ENCODE measurements around the gene DDX1. TPM values are rescaled to one million over a fixed set of nuclear protein-coding genes. Genes with fewer than 3 reads are reported as not detected.
"Not testable (repeated sequence)": the region's sequence is repeated elsewhere in the genome, so short reads cannot be mapped to it uniquely, and the experiment has no call there.

The DDX1 gene
- total RNA-seq, 2 experiments from 2014 or later, result 136 to 137 TPM

- Mint-ChIP-seq H3K9me3 (no peaks in the 10 kb centered on the region), H3K4me3 (no peak overlapping the region), H3K4me1 (no peaks in the 10 kb centered on the region), H3K27ac (no peak overlapping the region), H3K36me3 (peaks cover 14% of the 10 kb centered on the region), H3K27me3 (no peaks in the 10 kb centered on the region)
- no peak for DNase-seq
These were observed 23.7 kb downstream of the DDX1 start for GRCh38 chr2:15615301-15615920.

GRCh38 chr2:15616429-15616828 lies 24.8 kb downstream of the DDX1 start:
- Mint-ChIP-seq H3K9me3 (no peaks in the 10 kb centered on the region), H3K36me3 (peaks cover 14% of the 10 kb centered on the region), H3K27me3 (no peaks in the 10 kb centered on the region), H3K27ac (no peak overlapping the region), H3K4me3 (no peak overlapping the region), H3K4me1 (no peaks in the 10 kb centered on the region)
- no peak for DNase-seq

- no peaks in the 10 kb centered on the region for H3K9me3 Mint-ChIP-seq
- H3K4me3 Mint-ChIP-seq, result no peak overlapping the region
- H3K4me1 Mint-ChIP-seq, result no peaks in the 10 kb centered on the region
- DNase-seq, result no peak
- no peaks in the 10 kb centered on the region for H3K27me3 Mint-ChIP-seq
- H3K27ac Mint-ChIP-seq, result no peak overlapping the region
- H3K36me3 Mint-ChIP-seq, result peaks cover 16% of the 10 kb centered on the region
These were observed 25.4 kb downstream of the DDX1 start for GRCh38 chr2:15616850-15617777.

- DNase-seq, result no peak
- H3K27ac Mint-ChIP-seq, result no peak overlapping the region
- H3K4me3 Mint-ChIP-seq, result no peak overlapping the region
- H3K27me3 Mint-ChIP-seq, result no peaks in the 10 kb centered on the region
- no peaks in the 10 kb centered on the region for H3K9me3 Mint-ChIP-seq
- no peaks in the 10 kb centered on the region for H3K4me1 Mint-ChIP-seq
- peaks cover 19% of the 10 kb centered on the region for H3K36me3 Mint-ChIP-seq
These were observed 26.2 kb downstream of the DDX1 start for GRCh38 chr2:15617778-15618448.

- DNase-seq, result no peak
- H3K27me3 Mint-ChIP-seq, result no peaks in the 10 kb centered on the region
- no peaks in the 10 kb centered on the region for H3K9me3 Mint-ChIP-seq
- H3K4me3 Mint-ChIP-seq, result no peak overlapping the region
- H3K4me1 Mint-ChIP-seq, result no peaks in the 10 kb centered on the region
- H3K36me3 Mint-ChIP-seq, result peaks cover 18% of the 10 kb centered on the region
- no peak overlapping the region for H3K27ac Mint-ChIP-seq
These were observed 26.8 kb downstream of the DDX1 start for GRCh38 chr2:15618449-15618855.

GRCh38 chr2:15619076-15619475 lies 27.4 kb downstream of the DDX1 start:
- Mint-ChIP-seq H3K27ac (no peak overlapping the region), H3K4me3 (no peak overlapping the region)

GRCh38 chr2:15619510-15619909 lies 27.8 kb downstream of the DDX1 start:
- Mint-ChIP-seq H3K4me3 (no peak overlapping the region), H3K36me3 (peaks cover 27% of the 10 kb centered on the region), H3K27ac (no peak overlapping the region), H3K4me1 (no peaks in the 10 kb centered on the region), H3K27me3 (no peaks in the 10 kb centered on the region), H3K9me3 (peaks cover under 1% of the 10 kb centered on the region)
- DNase-seq, result no peak

More at GRCh38 chr2:15619076-15619475, 27.4 kb downstream of the DDX1 start:
- H3K27me3 Mint-ChIP-seq, result no peaks in the 10 kb centered on the region
- H3K4me1 Mint-ChIP-seq, result no peaks in the 10 kb centered on the region
- peaks cover 23% of the 10 kb centered on the region for H3K36me3 Mint-ChIP-seq
- no peak for DNase-seq
- no peaks in the 10 kb centered on the region for H3K9me3 Mint-ChIP-seq

GRCh38 chr2:15619938-15620337 lies 28.3 kb downstream of the DDX1 start:
- Mint-ChIP-seq H3K27me3 (no peaks in the 10 kb centered on the region), H3K4me3 (no peak overlapping the region), H3K36me3 (peaks cover 29% of the 10 kb centered on the region), H3K4me1 (no peaks in the 10 kb centered on the region), H3K9me3 (peaks cover 1% of the 10 kb centered on the region), H3K27ac (no peak overlapping the region)
- DNase-seq, result no peak

GRCh38 chr2:15620340-15620739 lies 28.7 kb downstream of the DDX1 start:
- no peaks in the 10 kb centered on the region for H3K4me1 Mint-ChIP-seq
- H3K9me3 Mint-ChIP-seq, result peaks cover 1% of the 10 kb centered on the region
- H3K36me3 Mint-ChIP-seq, result peaks cover 29% of the 10 kb centered on the region
- no peak for DNase-seq
- H3K27ac Mint-ChIP-seq, result no peak overlapping the region
- no peaks in the 10 kb centered on the region for H3K27me3 Mint-ChIP-seq
- H3K4me3 Mint-ChIP-seq, result no peak overlapping the region

GRCh38 chr2:15620857-15621471 lies 29.3 kb downstream of the DDX1 start:
- H3K36me3 Mint-ChIP-seq, result peaks cover 27% of the 10 kb centered on the region

GRCh38 chr2:15621472-15621870 lies 29.8 kb downstream of the DDX1 start:
- H3K27ac Mint-ChIP-seq, DNase-seq, H3K27me3 Mint-ChIP-seq, H3K4me3 Mint-ChIP-seq, H3K9me3 Mint-ChIP-seq, H3K4me1 Mint-ChIP-seq: not testable (repeated sequence)
- peaks cover 27% of the 10 kb centered on the region for H3K36me3 Mint-ChIP-seq

More at GRCh38 chr2:15620857-15621471, 29.3 kb downstream of the DDX1 start:
- Mint-ChIP-seq H3K4me1 (no peaks in the 10 kb centered on the region), H3K27ac (no peak overlapping the region), H3K9me3 (peaks cover 1% of the 10 kb centered on the region), H3K27me3 (no peaks in the 10 kb centered on the region), H3K4me3 (no peak overlapping the region)
- no peak for DNase-seq

GRCh38 chr2:15622214-15622613 lies 30.5 kb downstream of the DDX1 start:
- H3K4me3 Mint-ChIP-seq, result no peak overlapping the region
- peaks cover 1% of the 10 kb centered on the region for H3K9me3 Mint-ChIP-seq
- peaks cover 30% of the 10 kb centered on the region for H3K36me3 Mint-ChIP-seq
- H3K27ac Mint-ChIP-seq, result no peak overlapping the region
- no peaks in the 10 kb centered on the region for H3K4me1 Mint-ChIP-seq
- no peak for DNase-seq
- no peaks in the 10 kb centered on the region for H3K27me3 Mint-ChIP-seq

GRCh38 chr2:15622614-15623480 lies 31.2 kb downstream of the DDX1 start:
- peaks cover 1% of the 10 kb centered on the region for H3K9me3 Mint-ChIP-seq
- H3K4me1 Mint-ChIP-seq, result no peaks in the 10 kb centered on the region
- H3K27ac Mint-ChIP-seq, result no peak overlapping the region
- peaks cover 30% of the 10 kb centered on the region for H3K36me3 Mint-ChIP-seq
- DNase-seq, result no peak
- H3K4me3 Mint-ChIP-seq, result no peak overlapping the region
- H3K27me3 Mint-ChIP-seq, result no peaks in the 10 kb centered on the region

GRCh38 chr2:15623481-15623796 lies 31.8 kb downstream of the DDX1 start:
- H3K4me1 Mint-ChIP-seq, result no peaks in the 10 kb centered on the region
- H3K27ac Mint-ChIP-seq, result no peak overlapping the region
- no peaks in the 10 kb centered on the region for H3K27me3 Mint-ChIP-seq
- peaks cover 1% of the 10 kb centered on the region for H3K9me3 Mint-ChIP-seq
- no peak for DNase-seq
- H3K36me3 Mint-ChIP-seq, result peaks cover 30% of the 10 kb centered on the region
- no peak overlapping the region for H3K4me3 Mint-ChIP-seq
